ENCODE data around the gene SLC33A1. TPM values are rescaled to one million over a fixed set of nuclear protein-coding genes. Genes with fewer than 3 reads are reported as not detected.

SLC33A1 gene
- total and polyA plus RNA-seq, 4 donors: 13.8 to 75.2 (median 27.0) TPM

GRCh38 chr3:155790272-155790925 lies 63.8 kb downstream of the SLC33A1 start:
- Histone ChIP-seq H3K4me1 (ENCODE audit: control insufficient read depth in 4 of 4, insufficient read depth in 4 of 4, low read length in 3 of 4) (no peaks in the 10 kb centered on the region), H3K27ac (ENCODE audit: low read depth in 1 of 2, low read length in 2 of 2) (no peak overlapping the region), H3K4me3 (ENCODE audit: low read depth in 1 of 3, low read length in 3 of 3) (no peak overlapping the region), H3K9me3 (ENCODE audit: control insufficient read depth in 4 of 4, low read length in 3 of 4) (no peaks in the 10 kb centered on the region), H3K9ac (ENCODE audit: low read depth in 1 of 2, low read length in 2 of 2) (no peak overlapping the region), H3K27me3 (ENCODE audit: control insufficient read depth in 4 of 4, insufficient read depth in 4 of 4, low read length in 3 of 4) (no peaks in the 10 kb centered on the region), H3K36me3 (ENCODE audit: control insufficient read depth in 4 of 4, insufficient read depth in 3 of 4, low read depth in 1 of 4, low read length in 3 of 4) (no peaks in the 10 kb centered on the region)
- no peak for DNase-seq (ENCODE audit: low spot score)
- TF ChIP-seq MAX (IDR thresholded peaks at IDR 0.05) (no peak), HNF4A (conservative IDR thresholded peaks at IDR 0.05) (no peak), GABPA (IDR thresholded peaks at IDR 0.05 in 1 of 2, conservative IDR thresholded peaks at IDR 0.05 in 1 of 2) (no peak), HNF4G (IDR thresholded peaks at IDR 0.05) (no peak), FOXA2 (IDR thresholded peaks at IDR 0.05) (no peak), CTCF (IDR thresholded peaks at IDR 0.05; ENCODE audit: low read depth, low read length, missing input control) (no peak), SP1 (IDR thresholded peaks at IDR 0.05) (no peak), ZBTB33 (IDR thresholded peaks at IDR 0.05) (no peak), NR2F2 (IDR thresholded peaks at IDR 0.05) (no peak), REST (IDR thresholded peaks at IDR 0.05) (no peak), JUND (IDR thresholded peaks at IDR 0.05) (no peak), ATF3 (IDR thresholded peaks at IDR 0.05) (no peak), RXRA (IDR thresholded peaks at IDR 0.05) (no peak), TAF1 (conservative IDR thresholded peaks at IDR 0.05) (no peak), RAD21 (IDR thresholded peaks at IDR 0.05) (no peak), YY1 (IDR thresholded peaks at IDR 0.05) (no peak), EGR1 (IDR thresholded peaks at IDR 0.05; ENCODE audit: low read depth in 2 of 2) (no peak)
- 87% methylated on average over 4 of the region's 4 CpGs for WGBS
